Dermis blood vessel endothelial cell (primary cell): Measurements from ENCODE around the gene CD14. TPM values are rescaled to one million over a fixed set of nuclear protein-coding genes. Genes with fewer than 3 reads are reported as not detected.
"Not testable (repeated sequence)": the region's sequence is repeated elsewhere in the genome, so short reads cannot be mapped to it uniquely, and the experiment has no call there.

ENCODE experiments used
- DNase-seq: peaks from one replicate; pipeline ENCODE4 v3.0.0; 2010
- total RNA-seq: library from RNA; depleted of rRNA; stranded (reverse); fragments of >200 nt; gene quantifications from 2 replicates; pipeline ENCODE4 v1.2.3, GENCODE V29; 2014

CD14 gene
- total RNA-seq, 1 donor from 2014 or later, result 3.2 TPM

- no peak for DNase-seq
Observed at GRCh38 chr5:140634103-140634502, 1.1 kb upstream of the CD14 start.

GRCh38 chr5:140633501-140633900, 526 bp upstream of the CD14 start:
- DNase-seq, result no peak

GRCh38 chr5:140632366-140633020, 482 bp downstream of the CD14 start:
- DNase-seq, result peak; percentile 61

GRCh38 chr5:140631831-140632365, 1.1 kb downstream of the CD14 start:
- no peak for DNase-seq

GRCh38 chr5:140631036-140631417, 1.9 kb downstream of the CD14 start:
- DNase-seq, result no peak

GRCh38 chr5:140630292-140631035, 2.5 kb downstream of the CD14 start:
- DNase-seq, result no peak

GRCh38 chr5:140628711-140629110, 4.3 kb downstream of the CD14 start:
- peak; percentile 22 for DNase-seq

GRCh38 chr5:140627972-140628371, 5.0 kb downstream of the CD14 start:
- DNase-seq, result no peak

GRCh38 chr5:140624886-140625285, 8.1 kb downstream of the CD14 start:
- DNase-seq, result not testable (repeated sequence)

- not testable (repeated sequence) for DNase-seq
Observed at GRCh38 chr5:140623061-140623460, 9.9 kb downstream of the CD14 start.

GRCh38 chr5:140622301-140622700, 10.7 kb downstream of the CD14 start:
- DNase-seq, result no peak

- DNase-seq, result peak; percentile 44
Observed at GRCh38 chr5:140611020-140611521, 21.9 kb downstream of the CD14 start.

GRCh38 chr5:140609126-140609525, 23.8 kb downstream of the CD14 start:
- DNase-seq, result peak; percentile 64

- DNase-seq, result no peak
Observed at GRCh38 chr5:140608722-140609121, 24.3 kb downstream of the CD14 start.

- no peak for DNase-seq
Observed at GRCh38 chr5:140607031-140607430, 25.9 kb downstream of the CD14 start.

- DNase-seq, result no peak
Observed at GRCh38 chr5:140605879-140606278, 27.1 kb downstream of the CD14 start.

GRCh38 chr5:140603734-140604133, 29.2 kb downstream of the CD14 start:
- DNase-seq, result no peak

- not testable (repeated sequence) for DNase-seq
Observed at GRCh38 chr5:140603446-140603698, 29.6 kb downstream of the CD14 start.

GRCh38 chr5:140602147-140602546, 30.8 kb downstream of the CD14 start:
- no peak for DNase-seq

GRCh38 chr5:140600096-140600495, 32.9 kb downstream of the CD14 start:
- DNase-seq, result no peak

GRCh38 chr5:140598836-140599235, 34.1 kb downstream of the CD14 start:
- no peak for DNase-seq

- no peak for DNase-seq
Observed at GRCh38 chr5:140596321-140596741, 36.6 kb downstream of the CD14 start.

- peak; percentile 35 for DNase-seq
Observed at GRCh38 chr5:140595538-140596300, 37.3 kb downstream of the CD14 start.
